NCI-H1694 (cell line): ENCODE results near the gene TLR6.
"Not testable (repeated sequence)": the region's sequence is repeated elsewhere in the genome, so short reads cannot be mapped to it uniquely, and the experiment has no call there.

Experiments used
- DNase-seq: peaks from one replicate; lab custom pipeline; 2025; lab: John Stamatoyannopoulos, UW

Gene TLR6

GRCh38 chr4:38785041-38785790 is 71.4 kb downstream of the TLR6 start:
- DNase-seq = no peak

- no peak for DNase-seq
Measured at GRCh38 chr4:38784141-38784540, 72.5 kb downstream of the TLR6 start.

GRCh38 chr4:38783109-38783460 is 73.5 kb downstream of the TLR6 start:
- no peak for DNase-seq

DNA sequence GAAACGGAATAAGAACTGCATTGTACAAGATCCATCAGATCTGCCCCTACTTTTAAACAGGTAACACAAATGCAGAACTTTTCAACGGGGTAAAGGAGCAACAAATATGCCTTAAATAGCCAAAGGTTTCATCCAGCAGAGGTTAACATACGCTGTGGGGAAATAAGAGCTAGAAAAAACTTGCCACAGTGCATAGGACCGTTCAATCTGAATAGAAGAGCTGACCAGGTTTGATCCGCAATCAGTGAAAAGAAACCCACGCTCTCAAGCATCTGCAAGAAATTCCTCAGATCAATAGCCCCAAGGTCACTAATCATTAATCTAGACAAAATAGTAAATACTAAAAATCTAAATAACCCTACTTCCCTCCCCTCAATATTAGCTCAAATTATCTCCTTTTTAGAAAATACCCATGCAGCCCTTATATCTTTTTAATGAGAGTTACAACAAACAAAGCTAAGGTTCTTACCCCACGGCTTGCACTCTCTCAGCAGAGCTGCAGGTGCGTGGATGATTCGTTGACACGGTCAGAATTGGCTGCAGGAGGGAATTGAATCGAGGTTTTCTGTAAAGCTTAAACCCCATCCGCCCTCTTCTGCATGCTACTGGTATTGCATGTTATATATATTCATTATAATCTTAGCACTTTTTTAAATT is 74.0 kb downstream of the TLR6 start, which contains the start of gene TLR10:
TSS of gene TLR10 (minus strand) at position 539 of the 657 bp plus-strand sequence. CDS start 7,400 bp downstream, outside the sequence.
- peak; percentile 12 for DNase-seq

DNA sequence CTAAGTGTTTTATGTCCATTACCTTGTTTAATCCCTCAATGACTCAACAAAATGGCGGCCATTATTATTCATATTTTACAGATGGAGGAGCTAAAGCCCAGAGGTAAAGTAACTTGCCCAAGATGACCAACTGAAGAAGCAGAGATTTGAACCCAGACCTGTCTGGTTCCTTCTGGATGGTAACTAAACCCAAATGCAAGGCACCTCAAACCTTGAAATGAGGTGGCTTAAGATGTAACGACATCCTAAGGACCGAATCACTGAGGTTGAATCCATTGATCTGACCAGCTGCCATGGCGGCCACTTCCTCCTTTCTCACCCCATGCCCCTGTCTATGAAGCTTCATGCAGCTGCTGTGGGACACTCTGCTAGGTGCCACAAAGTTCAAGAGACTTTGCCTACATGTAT is 74.8 kb downstream of the TLR6 start:
- no peak for DNase-seq

GRCh38 chr4:38780833-38781484 is 75.7 kb downstream of the TLR6 start:
- DNase-seq = no peak

DNA sequence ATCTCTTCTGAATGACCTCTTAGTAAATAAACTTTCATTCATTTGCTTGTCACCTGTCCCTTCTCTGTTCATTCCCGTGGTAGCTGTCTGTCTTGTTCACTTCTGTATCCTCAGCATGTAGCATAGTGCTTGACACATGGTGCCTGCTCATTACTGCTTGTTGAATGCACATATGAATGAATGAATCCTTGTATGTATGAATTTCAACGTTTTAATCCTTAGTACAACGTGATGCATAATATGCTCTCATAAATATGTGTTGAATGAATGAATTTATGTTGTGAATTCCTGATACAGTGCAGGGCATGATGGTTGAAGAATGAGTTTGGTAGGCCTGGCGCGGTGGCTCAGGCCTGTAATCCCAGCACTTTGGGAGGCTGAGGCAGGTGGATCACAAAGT is 76.8 kb downstream of the TLR6 start:
- no peak for DNase-seq

- DNase-seq = not testable (repeated sequence)
Measured at GRCh38 chr4:38777925-38778324, 78.7 kb downstream of the TLR6 start.

DNA sequence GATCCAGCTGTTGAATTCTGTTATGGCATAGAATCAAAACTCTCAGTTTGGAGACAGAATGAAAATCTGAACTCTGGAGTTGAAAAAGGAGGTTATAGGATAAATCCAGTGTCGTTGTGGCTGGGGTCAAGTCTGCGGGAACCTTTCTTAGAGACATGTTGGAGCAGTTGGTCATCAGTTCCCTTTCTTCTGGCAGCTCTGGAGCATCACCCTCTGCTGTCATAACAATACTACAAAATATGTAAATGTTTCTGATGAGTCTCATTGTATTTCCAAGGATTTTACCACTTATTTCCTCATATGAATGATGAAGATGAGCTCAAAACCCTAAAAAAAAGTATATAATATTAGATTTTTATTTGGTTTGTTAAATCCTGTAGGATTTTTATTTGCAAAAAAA is 81.3 kb downstream of the TLR6 start:
- no peak for DNase-seq

DNA sequence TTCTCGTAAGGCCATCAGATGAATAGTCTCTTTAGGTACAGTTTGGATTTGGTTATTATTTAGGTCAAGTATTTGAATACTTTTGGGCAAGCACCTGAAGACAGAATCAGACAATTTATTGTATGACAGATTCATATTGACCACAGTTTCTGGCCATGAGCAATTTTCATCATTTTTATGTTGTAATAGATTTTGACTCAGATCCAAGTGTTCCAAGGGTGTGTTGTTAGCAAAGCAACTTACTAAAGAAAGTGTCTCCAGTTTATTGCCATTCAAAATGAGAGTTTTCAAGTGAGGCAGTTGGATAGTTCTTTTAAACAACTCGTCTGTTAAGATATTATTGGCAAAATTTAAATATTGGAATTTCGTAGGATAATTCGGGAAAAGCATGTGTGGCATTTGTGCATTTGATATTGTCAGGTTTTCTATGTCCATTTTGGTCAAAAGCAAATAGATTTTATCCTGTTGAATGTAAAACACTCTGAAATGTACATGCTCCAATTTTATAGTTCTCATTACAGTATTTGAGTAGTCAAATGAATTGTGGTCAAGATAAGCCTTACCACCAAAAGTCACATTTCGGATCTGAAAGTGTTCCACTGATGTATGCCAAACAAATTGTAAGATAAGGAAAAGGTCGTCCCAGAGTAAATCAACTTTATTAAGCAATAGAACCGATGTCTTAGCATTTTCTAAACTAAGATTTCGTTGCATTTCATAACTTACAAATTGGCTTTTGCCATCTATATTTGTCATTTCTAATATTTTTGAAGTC is 82.2 kb downstream of the TLR6 start:
- no peak for DNase-seq
